ENCODE results near the gene LRRC41. TPM values are rescaled to one million over a fixed set of nuclear protein-coding genes. Genes with fewer than 3 reads are reported as not detected.

Gene LRRC41
- polyA plus RNA-seq, 4 donors: 20.8 to 64.3 (median 30.1) TPM

GRCh38 chr1:46284597-46285564, 18.5 kb downstream of the LRRC41 start:
- peaks cover 3 to 58% (median 15%) of the 10 kb centered on the region in 3 donors for H3K36me3 ChIP-seq (ENCODE audit: control insufficient read depth in 3 of 3, insufficient read depth in 2 of 3, low read depth in 1 of 3, low read length in 3 of 3)
- H3K27me3 ChIP-seq (ENCODE audit: control insufficient read depth in 3 of 3, insufficient read depth in 3 of 3, low read length in 3 of 3): no peaks in the 10 kb centered on the region
- 78 to 83% (median 82%) methylated on average over 3 of the region's 3 CpGs for WGBS, 3 donors
- FAIRE-seq: no peak
- H3K4me3 ChIP-seq (ENCODE audit: low read depth in 1 of 3, low read length in 3 of 3): no peak overlapping the region
- peaks cover 0 to 8% (median 0%) of the 10 kb centered on the region in 3 donors for H3K4me1 ChIP-seq (ENCODE audit: control insufficient read depth in 3 of 3, insufficient read depth in 2 of 3, low read depth in 1 of 3, low read length in 2 of 3)
- DNase-seq: peak in 1 of 2 donors; percentile 40
- no peak overlapping the region for H3K27ac ChIP-seq (ENCODE audit: low read depth in 1 of 3, low read length in 2 of 3)
- no peaks in the 10 kb centered on the region for H3K9me3 ChIP-seq (ENCODE audit: control insufficient read depth in 2 of 2, insufficient read depth in 1 of 2, low read depth in 1 of 2, low read length in 1 of 2)

- H3K9me3 ChIP-seq (ENCODE audit: control insufficient read depth in 2 of 2, insufficient read depth in 1 of 2, low read depth in 1 of 2, low read length in 1 of 2): no peaks in the 10 kb centered on the region
- peaks cover 0 to 8% (median 0%) of the 10 kb centered on the region in 3 donors for H3K4me1 ChIP-seq (ENCODE audit: control insufficient read depth in 3 of 3, insufficient read depth in 2 of 3, low read depth in 1 of 3, low read length in 2 of 3)
- 90 to 93% (median 91%) methylated on average over 1 of the region's 1 CpG for WGBS, 3 donors
- no peaks in the 10 kb centered on the region for H3K27me3 ChIP-seq (ENCODE audit: control insufficient read depth in 3 of 3, insufficient read depth in 3 of 3, low read length in 3 of 3)
- no peak overlapping the region for H3K4me3 ChIP-seq (ENCODE audit: low read depth in 1 of 3, low read length in 3 of 3)
- FAIRE-seq (no peak), DNase-seq (no peak)
- H3K36me3 ChIP-seq (ENCODE audit: control insufficient read depth in 3 of 3, insufficient read depth in 2 of 3, low read depth in 1 of 3, low read length in 3 of 3): peaks cover 3 to 60% (median 15%) of the 10 kb centered on the region in 3 donors
- H3K27ac ChIP-seq (ENCODE audit: low read depth in 1 of 3, low read length in 2 of 3): no peak overlapping the region
These were observed 19.4 kb downstream of the LRRC41 start for GRCh38 chr1:46284058-46284457.

GRCh38 chr1:46281021-46281420, 22.4 kb downstream of the LRRC41 start:
- H3K4me3 ChIP-seq (ENCODE audit: low read depth in 1 of 3, low read length in 3 of 3): no peak overlapping the region
- 94 to 95% (median 94%) methylated on average over 14 of the region's 14 CpGs for WGBS, 3 donors
- no peak overlapping the region for H3K27ac ChIP-seq (ENCODE audit: low read depth in 1 of 3, low read length in 2 of 3)
- DNase-seq (no peak), FAIRE-seq (no peak)
- H3K36me3 ChIP-seq (ENCODE audit: control insufficient read depth in 3 of 3, insufficient read depth in 2 of 3, low read depth in 1 of 3, low read length in 3 of 3): peaks cover 2 to 68% (median 15%) of the 10 kb centered on the region in 3 donors
- H3K27me3 ChIP-seq (ENCODE audit: control insufficient read depth in 3 of 3, insufficient read depth in 3 of 3, low read length in 3 of 3): no peaks in the 10 kb centered on the region
- H3K4me1 ChIP-seq (ENCODE audit: control insufficient read depth in 3 of 3, insufficient read depth in 2 of 3, low read depth in 1 of 3, low read length in 2 of 3): peaks cover 0 to 6% (median 0%) of the 10 kb centered on the region in 3 donors
- H3K9me3 ChIP-seq (ENCODE audit: control insufficient read depth in 2 of 2, insufficient read depth in 1 of 2, low read depth in 1 of 2, low read length in 1 of 2): no peaks in the 10 kb centered on the region

- Histone ChIP-seq H3K36me3 (ENCODE audit: control insufficient read depth in 3 of 3, insufficient read depth in 2 of 3, low read depth in 1 of 3, low read length in 3 of 3) (peaks cover 2 to 59% (median 9%) of the 10 kb centered on the region in 3 donors), H3K27ac (ENCODE audit: low read depth in 1 of 3, low read length in 2 of 3) (no peak overlapping the region), H3K27me3 (ENCODE audit: control insufficient read depth in 3 of 3, insufficient read depth in 3 of 3, low read length in 3 of 3) (no peaks in the 10 kb centered on the region), H3K4me1 (ENCODE audit: control insufficient read depth in 3 of 3, insufficient read depth in 2 of 3, low read depth in 1 of 3, low read length in 2 of 3) (peaks cover 0 to 2% (median 0%) of the 10 kb centered on the region in 3 donors), H3K9me3 (ENCODE audit: control insufficient read depth in 2 of 2, insufficient read depth in 1 of 2, low read depth in 1 of 2, low read length in 1 of 2) (no peaks in the 10 kb centered on the region), H3K4me3 (ENCODE audit: low read depth in 1 of 3, low read length in 3 of 3) (no peak overlapping the region)
- WGBS, 3 donors: 89 to 98% (median 92%) methylated on average over 3 of the region's 3 CpGs
- FAIRE-seq: no peak
- no peak for DNase-seq
These were observed 23.3 kb downstream of the LRRC41 start for GRCh38 chr1:46280092-46280491.

- peaks cover 2 to 56% (median 6%) of the 10 kb centered on the region in 3 donors for H3K36me3 ChIP-seq (ENCODE audit: control insufficient read depth in 3 of 3, insufficient read depth in 2 of 3, low read depth in 1 of 3, low read length in 3 of 3)
- H3K9me3 ChIP-seq (ENCODE audit: control insufficient read depth in 2 of 2, insufficient read depth in 1 of 2, low read depth in 1 of 2, low read length in 1 of 2): no peaks in the 10 kb centered on the region
- H3K27me3 ChIP-seq (ENCODE audit: control insufficient read depth in 3 of 3, insufficient read depth in 3 of 3, low read length in 3 of 3): no peaks in the 10 kb centered on the region
- 91 to 98% (median 93%) methylated on average over 12 of the region's 12 CpGs for WGBS, 3 donors
- DNase-seq (no peak), FAIRE-seq (no peak)
- H3K27ac ChIP-seq (ENCODE audit: low read depth in 1 of 3, low read length in 2 of 3): no peak overlapping the region
- H3K4me3 ChIP-seq (ENCODE audit: low read depth in 1 of 3, low read length in 3 of 3): no peak overlapping the region
- no peaks in the 10 kb centered on the region for H3K4me1 ChIP-seq (ENCODE audit: control insufficient read depth in 3 of 3, insufficient read depth in 2 of 3, low read depth in 1 of 3, low read length in 2 of 3)
These were observed 24.6 kb downstream of the LRRC41 start for GRCh38 chr1:46278807-46279206.

GRCh38 chr1:46277658-46278373, 25.6 kb downstream of the LRRC41 start:
- Histone ChIP-seq H3K27ac (ENCODE audit: low read depth in 1 of 3, low read length in 2 of 3) (no peak overlapping the region), H3K4me1 (ENCODE audit: control insufficient read depth in 3 of 3, insufficient read depth in 2 of 3, low read depth in 1 of 3, low read length in 2 of 3) (no peaks in the 10 kb centered on the region), H3K36me3 (ENCODE audit: control insufficient read depth in 3 of 3, insufficient read depth in 2 of 3, low read depth in 1 of 3, low read length in 3 of 3) (peaks cover 2 to 56% (median 6%) of the 10 kb centered on the region in 3 donors), H3K27me3 (ENCODE audit: control insufficient read depth in 3 of 3, insufficient read depth in 3 of 3, low read length in 3 of 3) (no peaks in the 10 kb centered on the region), H3K4me3 (ENCODE audit: low read depth in 1 of 3, low read length in 3 of 3) (no peak overlapping the region), H3K9me3 (ENCODE audit: control insufficient read depth in 2 of 2, insufficient read depth in 1 of 2, low read depth in 1 of 2, low read length in 1 of 2) (no peaks in the 10 kb centered on the region)
- FAIRE-seq (no peak), DNase-seq (peak in 1 of 2 donors; percentile 39)
- WGBS, 3 donors: 84 to 90% (median 85%) methylated on average over 14 of the region's 14 CpGs

- 94 to 96% (median 95%) methylated on average over 6 of the region's 6 CpGs for WGBS, 3 donors
- Histone ChIP-seq H3K27ac (ENCODE audit: low read depth in 1 of 3, low read length in 2 of 3) (no peak overlapping the region), H3K9me3 (ENCODE audit: control insufficient read depth in 2 of 2, insufficient read depth in 1 of 2, low read depth in 1 of 2, low read length in 1 of 2) (no peaks in the 10 kb centered on the region), H3K27me3 (ENCODE audit: control insufficient read depth in 3 of 3, insufficient read depth in 3 of 3, low read length in 3 of 3) (no peaks in the 10 kb centered on the region), H3K4me1 (ENCODE audit: control insufficient read depth in 3 of 3, insufficient read depth in 2 of 3, low read depth in 1 of 3, low read length in 2 of 3) (no peaks in the 10 kb centered on the region), H3K4me3 (ENCODE audit: low read depth in 1 of 3, low read length in 3 of 3) (no peak overlapping the region), H3K36me3 (ENCODE audit: control insufficient read depth in 3 of 3, insufficient read depth in 2 of 3, low read depth in 1 of 3, low read length in 3 of 3) (peaks cover 2 to 49% (median 6%) of the 10 kb centered on the region in 3 donors)
- FAIRE-seq (no peak), DNase-seq (no peak)
These were observed 28.4 kb downstream of the LRRC41 start for GRCh38 chr1:46275030-46275337.

- 97 to 98% (median 97%) methylated on average over 6 of the region's 6 CpGs for WGBS, 3 donors
- no peak for DNase-seq
These were observed 29.0 kb downstream of the LRRC41 start for GRCh38 chr1:46274225-46275029.

More at GRCh38 chr1:46274225-46275029, 29.0 kb downstream of the LRRC41 start:
- H3K4me3 ChIP-seq (ENCODE audit: low read depth in 1 of 3, low read length in 3 of 3): no peak overlapping the region
- peaks cover 2 to 45% (median 6%) of the 10 kb centered on the region in 3 donors for H3K36me3 ChIP-seq (ENCODE audit: control insufficient read depth in 3 of 3, insufficient read depth in 2 of 3, low read depth in 1 of 3, low read length in 3 of 3)
- no peaks in the 10 kb centered on the region for H3K4me1 ChIP-seq (ENCODE audit: control insufficient read depth in 3 of 3, insufficient read depth in 2 of 3, low read depth in 1 of 3, low read length in 2 of 3)
- no peaks in the 10 kb centered on the region for H3K27me3 ChIP-seq (ENCODE audit: control insufficient read depth in 3 of 3, insufficient read depth in 3 of 3, low read length in 3 of 3)
- no peaks in the 10 kb centered on the region for H3K9me3 ChIP-seq (ENCODE audit: control insufficient read depth in 2 of 2, insufficient read depth in 1 of 2, low read depth in 1 of 2, low read length in 1 of 2)
- no peak overlapping the region for H3K27ac ChIP-seq (ENCODE audit: low read depth in 1 of 3, low read length in 2 of 3)
- FAIRE-seq: no peak

Data from small intestine (tissue), 7 donors.